NT2/D1 (cell line): ENCODE data around the gene GOLT1A.
A peak's percentile ranks its signal among the peaks of the same experiment; 100 is the strongest.

Experiments
- DNase-seq: peaks from one replicate; pipeline ENCODE4 v3.0.0-alpha.2; 2011; ENCODE audit warnings: low read depth, low spot score
- H3K27me3 ChIP-seq: 2 replicates; pipeline ENCODE4 v1.6.0; 2011; ENCODE audit warnings: mild to moderate bottlenecking; ENCODE audit not compliant: insufficient read length, insufficient read depth
- H3K36me3 ChIP-seq: 2 replicates; pipeline ENCODE4 v1.6.1; 2011; ENCODE audit warnings: mild to moderate bottlenecking, low read length, mixed read lengths; ENCODE audit not compliant: insufficient read depth, insufficient read length
- H3K4me1 ChIP-seq: 2 replicates; pipeline ENCODE4 v1.5.1; 2011; ENCODE audit not compliant: insufficient read depth, insufficient read length
- H3K4me3 ChIP-seq: 2 replicates; pipeline ENCODE4 v1.5.1; 2011; ENCODE audit warnings: low read depth; ENCODE audit not compliant: insufficient read length
- H3K9ac ChIP-seq: 2 replicates; pipeline ENCODE4 v1.6.0; 2011; ENCODE audit warnings: low read depth; ENCODE audit not compliant: insufficient read length
- H3K9me3 ChIP-seq: 2 replicates; pipeline ENCODE4 v1.5.1; 2011; ENCODE audit warnings: mild to moderate bottlenecking, low read length; ENCODE audit not compliant: insufficient read depth
- SUZ12 ChIP-seq: IDR thresholded peaks from 2 replicates; pipeline ENCODE4 v1.6.1; 2011; ENCODE audit not compliant: insufficient read length, insufficient read depth; ENCODE audit errors: extremely low read depth
- YY1 ChIP-seq: IDR thresholded peaks from 2 replicates; pipeline ENCODE4 v1.6.1; 2011; ENCODE audit not compliant: insufficient read length, insufficient read depth
- ZNF274 ChIP-seq: IDR thresholded peaks from 2 replicates; pipeline ENCODE4 v1.6.1; 2011; ENCODE audit warnings: mild to moderate bottlenecking, low read depth, low read length

GOLT1A gene

DNA sequence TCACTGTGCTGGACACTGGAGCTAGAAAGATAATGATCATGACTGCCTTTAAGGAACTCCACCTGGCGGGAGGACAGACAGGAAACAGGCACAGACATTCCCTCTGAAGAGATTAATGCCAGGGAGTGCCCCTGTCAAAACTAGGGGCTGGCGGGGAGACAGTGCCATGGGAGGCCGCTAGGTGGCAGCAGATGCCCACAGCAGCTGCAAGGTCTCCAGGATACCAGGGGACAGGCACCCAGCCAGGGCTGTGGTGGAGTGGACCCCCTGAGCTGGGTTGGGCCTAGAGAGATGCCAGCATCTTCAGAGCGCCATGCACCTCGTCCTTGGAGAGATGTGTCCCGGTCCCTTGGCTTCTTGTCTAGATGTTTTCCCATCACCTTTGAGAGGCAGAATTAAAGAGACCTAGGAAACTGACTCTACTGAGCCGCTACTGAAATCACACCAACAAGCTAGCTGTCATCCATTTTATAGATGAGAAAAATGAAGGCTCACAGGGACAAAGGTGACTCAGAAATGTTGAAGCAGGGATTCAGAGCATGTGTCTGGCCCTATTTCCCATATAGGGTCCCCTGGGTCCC, 51.2 kb downstream of the GOLT1A start:
- no peak overlapping the region for H3K4me3 ChIP-seq
- H3K9ac ChIP-seq, result no peak overlapping the region
- peaks cover 5% of the 10 kb centered on the region; the same call in 1 of the 2 replicates for H3K9me3 ChIP-seq
- H3K27me3 ChIP-seq, result no peaks in the 10 kb centered on the region
- DNase-seq, result peak; percentile 78
- TF ChIP-seq SUZ12 (no peak), ZNF274 (no peak), YY1 (no peak)
- H3K4me1 ChIP-seq, result no peaks in the 10 kb centered on the region
- no peaks in the 10 kb centered on the region for H3K36me3 ChIP-seq

DNA sequence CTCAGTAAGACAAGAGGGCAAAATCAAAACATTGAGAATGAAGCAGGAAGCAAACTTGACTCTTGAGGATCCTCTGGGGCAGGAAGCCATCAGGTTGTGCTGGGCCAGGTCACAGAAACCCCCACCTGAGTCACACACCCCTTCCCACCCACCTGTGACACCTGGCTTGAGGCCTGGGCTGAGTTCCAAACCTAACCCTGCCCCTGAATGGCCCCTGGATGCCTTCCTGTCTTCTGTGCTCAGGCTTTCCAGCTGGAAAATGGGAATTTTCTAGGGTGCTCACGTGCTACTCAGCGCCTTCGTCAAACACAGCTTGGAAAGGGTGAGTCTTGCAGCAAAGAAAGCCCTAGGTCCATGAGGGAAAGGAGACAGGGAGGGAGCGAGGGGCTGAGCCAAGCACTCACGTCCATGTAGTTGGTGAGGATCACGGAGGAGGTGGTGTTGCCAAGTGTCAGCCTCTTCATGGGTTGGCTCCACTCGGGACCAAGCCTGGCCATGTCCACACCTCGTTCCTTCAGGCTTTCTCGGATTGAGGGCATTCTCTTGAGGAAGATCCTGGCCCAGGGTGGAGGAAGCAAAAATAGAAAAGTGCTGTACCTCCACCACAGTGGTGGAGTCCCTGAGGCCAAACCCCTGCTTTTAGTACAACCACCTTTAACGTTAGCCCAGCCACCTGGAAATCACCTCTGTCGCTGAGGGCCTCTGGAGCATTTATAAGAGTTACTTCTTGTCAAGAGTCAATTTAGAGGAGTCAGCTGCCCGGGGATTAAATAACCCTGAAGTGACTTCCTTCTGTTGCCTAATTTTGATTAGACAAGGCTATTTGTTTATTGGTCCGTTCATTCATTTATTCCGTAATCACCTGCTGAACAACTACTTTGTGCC, 51.9 kb downstream of the GOLT1A start:
- no peaks in the 10 kb centered on the region for H3K36me3 ChIP-seq
- H3K9ac ChIP-seq, result no peak overlapping the region
- H3K4me1 ChIP-seq, result no peaks in the 10 kb centered on the region
- no peak for DNase-seq
- H3K27me3 ChIP-seq, result no peaks in the 10 kb centered on the region
- TF ChIP-seq SUZ12, result no peak
- TF ChIP-seq ZNF274, result no peak
- no peak for TF ChIP-seq YY1
- no peaks in the 10 kb centered on the region for H3K9me3 ChIP-seq
- no peak overlapping the region for H3K4me3 ChIP-seq

GRCh38 chr1:204157962-204158361, 55.8 kb downstream of the GOLT1A start:
- Histone ChIP-seq H3K9ac (no peak overlapping the region), H3K4me3 (no peak overlapping the region), H3K36me3 (no peaks in the 10 kb centered on the region), H3K4me1 (no peaks in the 10 kb centered on the region), H3K27me3 (no peaks in the 10 kb centered on the region), H3K9me3 (no peaks in the 10 kb centered on the region)
- TF ChIP-seq YY1 (no peak), SUZ12 (no peak), ZNF274 (no peak)
- no peak for DNase-seq

- H3K4me1 ChIP-seq, result peaks cover 5% of the 10 kb centered on the region
- TF ChIP-seq SUZ12 (no peak), ZNF274 (no peak), YY1 (no peak)
- no peak overlapping the region for H3K4me3 ChIP-seq
- no peaks in the 10 kb centered on the region for H3K27me3 ChIP-seq
- no peak for DNase-seq
- H3K9me3 ChIP-seq, result no peaks in the 10 kb centered on the region
- H3K9ac ChIP-seq, result no peak overlapping the region
- no peaks in the 10 kb centered on the region for H3K36me3 ChIP-seq
These were observed 57.9 kb downstream of the GOLT1A start for GRCh38 chr1:204155881-204156280.

DNA sequence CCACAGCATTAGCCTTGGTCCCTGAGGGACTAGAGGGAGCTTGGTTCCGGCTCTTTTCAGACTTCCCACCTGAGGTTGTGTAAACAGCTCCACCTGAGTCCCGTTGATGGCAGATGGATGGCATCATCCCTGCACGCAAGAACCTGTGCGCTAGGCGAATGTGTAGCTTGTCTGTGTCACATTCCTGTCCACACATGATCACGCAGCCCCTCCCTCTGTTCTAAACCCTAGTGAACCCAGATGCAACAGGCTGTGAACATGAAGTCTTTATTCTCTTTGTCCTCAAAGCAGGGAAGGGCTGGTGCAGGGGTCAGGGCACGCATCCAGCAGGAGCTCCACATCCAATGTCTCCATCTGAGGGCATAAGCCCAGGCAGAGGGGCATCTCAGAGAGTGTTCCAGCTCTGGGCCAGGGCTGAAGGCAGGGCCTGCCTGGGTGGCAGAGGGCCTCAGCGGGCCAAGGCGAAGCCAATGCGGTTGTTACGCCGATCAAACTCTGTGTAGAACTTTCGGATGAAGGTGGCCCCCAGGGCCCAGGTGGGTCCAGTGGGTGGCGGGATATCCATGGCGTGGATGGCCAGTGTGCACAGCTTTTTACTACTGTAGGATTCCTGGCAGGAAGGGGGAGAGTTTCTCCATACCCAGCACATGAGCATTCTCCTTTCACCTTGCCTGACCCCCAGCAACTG, 59.1 kb downstream of the GOLT1A start:
- Histone ChIP-seq H3K9me3 (no peaks in the 10 kb centered on the region), H3K27me3 (no peaks in the 10 kb centered on the region), H3K4me3 (no peak overlapping the region), H3K9ac (no peak overlapping the region), H3K36me3 (no peaks in the 10 kb centered on the region), H3K4me1 (peaks cover 12% of the 10 kb centered on the region)
- no peak for DNase-seq
- TF ChIP-seq SUZ12 (no peak), YY1 (no peak), ZNF274 (no peak)

DNA sequence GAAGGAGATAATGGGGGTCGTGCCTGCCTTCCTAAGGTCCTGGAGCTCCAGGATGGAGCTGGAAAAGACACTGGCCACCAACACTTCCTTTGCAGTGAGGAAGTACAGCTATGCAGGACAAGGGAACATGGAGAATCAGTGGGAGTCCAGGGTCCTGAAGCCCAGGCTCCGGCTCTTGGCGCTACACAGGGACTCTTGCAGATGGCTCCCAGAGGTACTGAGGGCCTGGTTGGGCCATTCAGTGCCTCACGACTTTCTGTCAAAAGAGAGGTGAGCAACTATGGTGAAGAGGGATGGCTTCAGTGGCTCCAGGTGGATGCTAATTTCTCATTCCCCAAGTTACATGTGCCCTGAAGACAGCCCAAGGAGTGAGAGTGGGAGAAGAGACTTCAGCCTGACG, 60.1 kb downstream of the GOLT1A start:
- H3K4me3 ChIP-seq, result no peak overlapping the region
- no peak overlapping the region for H3K9ac ChIP-seq
- H3K9me3 ChIP-seq, result no peaks in the 10 kb centered on the region
- H3K27me3 ChIP-seq, result no peaks in the 10 kb centered on the region
- H3K36me3 ChIP-seq, result no peaks in the 10 kb centered on the region
- DNase-seq, result no peak
- H3K4me1 ChIP-seq, result peaks cover 22% of the 10 kb centered on the region
- no peak for TF ChIP-seq SUZ12
- no peak for TF ChIP-seq ZNF274
- TF ChIP-seq YY1, result no peak
